Measurements from ENCODE around the gene CCNG2.

Gene CCNG2

GRCh38 chr4:77121736-77122240, 35.2 kb upstream of the CCNG2 start:
- no peak overlapping the region for H2BK15ac ChIP-seq (replicated peaks; ENCODE audit: low read depth)
- no peak overlapping the region for H3K4me3 ChIP-seq (ENCODE audit: low read length)
- no CpG with 5 or more reads among the region's 5 CpGs for WGBS (ENCODE audit: extremely low coverage, insufficient coverage, low lambda C conversion rate)
- H3K4ac ChIP-seq (ENCODE audit: low read depth, low read length): no peak overlapping the region
- H3K4me1 ChIP-seq (ENCODE audit: control insufficient read depth, low read depth, low read length): peaks cover 10% of the 10 kb centered on the region
- H3K23ac ChIP-seq (ENCODE audit: low read length): no peak overlapping the region
- H2BK5ac ChIP-seq (ENCODE audit: low read length): peak overlapping the region; percentile 47
- no peaks in the 10 kb centered on the region for H3K27me3 ChIP-seq (ENCODE audit: insufficient read depth, low read length, poor library complexity)
- peak overlapping the region; percentile 48 for H2AK5ac ChIP-seq (ENCODE audit: low read length)
- H3K79me1 ChIP-seq (ENCODE audit: low read length): no peaks in the 10 kb centered on the region
- no peak overlapping the region for H4K8ac ChIP-seq (ENCODE audit: low read depth, low read length)
- H3K56ac ChIP-seq (ENCODE audit: low read length): peak overlapping the region; percentile 50
- H3K79me2 ChIP-seq (ENCODE audit: control insufficient read depth, insufficient read depth, low read length): no peaks in the 10 kb centered on the region
- H3K27ac ChIP-seq (ENCODE audit: low read depth, low read length): no peak overlapping the region
- no peaks in the 10 kb centered on the region for H3K36me3 ChIP-seq (ENCODE audit: control insufficient read depth, insufficient read depth, low read length)
- no peak overlapping the region for H2BK120ac ChIP-seq (ENCODE audit: low read depth, low read length)
- no peak overlapping the region for H4K5ac ChIP-seq (ENCODE audit: low read length)
- no peak overlapping the region for H3K4me2 ChIP-seq (ENCODE audit: low read length)
- H3K9ac ChIP-seq (ENCODE audit: low read length): no peak overlapping the region
- H3K18ac ChIP-seq (ENCODE audit: low read length): no peak overlapping the region
- no peak for DNase-seq

DNA sequence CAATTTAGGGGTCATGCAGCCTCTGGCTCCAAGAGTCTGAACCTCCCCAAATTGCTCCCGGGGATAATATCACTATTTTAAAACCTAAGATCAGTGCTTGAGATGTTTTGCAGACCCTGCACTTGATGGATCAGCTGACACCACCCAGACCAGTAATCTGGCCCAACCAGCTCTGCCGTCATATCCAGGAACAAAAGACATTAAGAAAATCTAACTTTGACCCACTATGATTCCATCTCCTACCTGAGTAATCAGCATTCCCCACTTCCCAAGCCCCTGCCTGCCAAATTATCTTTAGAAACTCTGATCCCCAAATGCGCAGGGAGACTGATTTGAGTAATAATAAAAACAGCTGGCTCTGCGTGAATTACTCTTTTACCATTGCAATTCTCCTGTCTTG, 34.4 kb upstream of the CCNG2 start:
- Histone ChIP-seq H3K18ac (ENCODE audit: low read length) (peak overlapping the region; percentile 11), H3K79me1 (ENCODE audit: low read length) (no peaks in the 10 kb centered on the region), H3K4me3 (ENCODE audit: low read length) (no peak overlapping the region), H2BK15ac (replicated peaks; ENCODE audit: low read depth) (peak overlapping the region; percentile 92), H2BK120ac (ENCODE audit: low read depth, low read length) (peak overlapping the region; percentile 85), H4K5ac (ENCODE audit: low read length) (no peak overlapping the region), H3K36me3 (ENCODE audit: control insufficient read depth, insufficient read depth, low read length) (no peaks in the 10 kb centered on the region), H3K4ac (ENCODE audit: low read depth, low read length) (peak overlapping the region; percentile 55), H2BK5ac (ENCODE audit: low read length) (peak overlapping the region; percentile 90), H3K23ac (ENCODE audit: low read length) (no peak overlapping the region), H3K27me3 (ENCODE audit: insufficient read depth, low read length, poor library complexity) (no peaks in the 10 kb centered on the region), H2AK5ac (ENCODE audit: low read length) (no peak overlapping the region), H3K56ac (ENCODE audit: low read length) (peak overlapping the region; percentile 77), H3K27ac (ENCODE audit: low read depth, low read length) (no peak overlapping the region), H3K79me2 (ENCODE audit: control insufficient read depth, insufficient read depth, low read length) (no peaks in the 10 kb centered on the region), H3K9ac (ENCODE audit: low read length) (no peak overlapping the region), H4K8ac (ENCODE audit: low read depth, low read length) (no peak overlapping the region), H3K4me1 (ENCODE audit: control insufficient read depth, low read depth, low read length) (peaks cover 10% of the 10 kb centered on the region), H3K4me2 (ENCODE audit: low read length) (no peak overlapping the region)
- no CpG with 5 or more reads among the region's 4 CpGs for WGBS (ENCODE audit: extremely low coverage, insufficient coverage, low lambda C conversion rate)
- DNase-seq: no peak

- Histone ChIP-seq H3K23ac (ENCODE audit: low read length) (no peak overlapping the region), H3K27me3 (ENCODE audit: insufficient read depth, low read length, poor library complexity) (no peaks in the 10 kb centered on the region), H3K36me3 (ENCODE audit: control insufficient read depth, insufficient read depth, low read length) (no peaks in the 10 kb centered on the region), H2BK15ac (replicated peaks; ENCODE audit: low read depth) (no peak overlapping the region), H3K18ac (ENCODE audit: low read length) (no peak overlapping the region), H3K4ac (ENCODE audit: low read depth, low read length) (no peak overlapping the region), H4K8ac (ENCODE audit: low read depth, low read length) (no peak overlapping the region), H3K79me1 (ENCODE audit: low read length) (no peaks in the 10 kb centered on the region), H2BK5ac (ENCODE audit: low read length) (peak overlapping the region; percentile 88), H3K56ac (ENCODE audit: low read length) (peak overlapping the region; percentile 59), H4K5ac (ENCODE audit: low read length) (no peak overlapping the region), H2BK120ac (ENCODE audit: low read depth, low read length) (no peak overlapping the region), H2AK5ac (ENCODE audit: low read length) (no peak overlapping the region), H3K4me1 (ENCODE audit: control insufficient read depth, low read depth, low read length) (peaks cover 14% of the 10 kb centered on the region), H3K9ac (ENCODE audit: low read length) (no peak overlapping the region), H3K27ac (ENCODE audit: low read depth, low read length) (peak overlapping the region; percentile 62), H3K4me3 (ENCODE audit: low read length) (no peak overlapping the region), H3K4me2 (ENCODE audit: low read length) (no peak overlapping the region), H3K79me2 (ENCODE audit: control insufficient read depth, insufficient read depth, low read length) (no peaks in the 10 kb centered on the region)
- DNase-seq: no peak
- WGBS (ENCODE audit: extremely low coverage, insufficient coverage, low lambda C conversion rate): no CpG with 5 or more reads among the region's 1 CpG
These were observed 33.6 kb upstream of the CCNG2 start for GRCh38 chr4:77123411-77123810.

GRCh38 chr4:77124576-77124975, 32.4 kb upstream of the CCNG2 start:
- Histone ChIP-seq H3K4ac (ENCODE audit: low read depth, low read length) (no peak overlapping the region), H3K23ac (ENCODE audit: low read length) (no peak overlapping the region), H3K79me1 (ENCODE audit: low read length) (no peaks in the 10 kb centered on the region), H3K27ac (ENCODE audit: low read depth, low read length) (no peak overlapping the region), H4K5ac (ENCODE audit: low read length) (no peak overlapping the region), H3K56ac (ENCODE audit: low read length) (no peak overlapping the region), H3K36me3 (ENCODE audit: control insufficient read depth, insufficient read depth, low read length) (no peaks in the 10 kb centered on the region), H3K4me3 (ENCODE audit: low read length) (no peak overlapping the region), H4K8ac (ENCODE audit: low read depth, low read length) (no peak overlapping the region), H3K9ac (ENCODE audit: low read length) (no peak overlapping the region), H2BK120ac (ENCODE audit: low read depth, low read length) (no peak overlapping the region), H2BK15ac (replicated peaks; ENCODE audit: low read depth) (no peak overlapping the region), H3K18ac (ENCODE audit: low read length) (peak overlapping the region; percentile 62), H3K4me2 (ENCODE audit: low read length) (no peak overlapping the region), H2AK5ac (ENCODE audit: low read length) (no peak overlapping the region), H3K79me2 (ENCODE audit: control insufficient read depth, insufficient read depth, low read length) (no peaks in the 10 kb centered on the region), H2BK5ac (ENCODE audit: low read length) (peak overlapping the region; percentile 26), H3K4me1 (ENCODE audit: control insufficient read depth, low read depth, low read length) (peaks cover 14% of the 10 kb centered on the region), H3K27me3 (ENCODE audit: insufficient read depth, low read length, poor library complexity) (no peaks in the 10 kb centered on the region)
- DNase-seq: no peak
- WGBS (ENCODE audit: extremely low coverage, insufficient coverage, low lambda C conversion rate): no CpG with 5 or more reads among the region's 3 CpGs

- Histone ChIP-seq H3K79me2 (ENCODE audit: control insufficient read depth, insufficient read depth, low read length) (no peaks in the 10 kb centered on the region), H2BK5ac (ENCODE audit: low read length) (no peak overlapping the region), H3K4me2 (ENCODE audit: low read length) (no peak overlapping the region), H3K56ac (ENCODE audit: low read length) (no peak overlapping the region), H3K36me3 (ENCODE audit: control insufficient read depth, insufficient read depth, low read length) (no peaks in the 10 kb centered on the region), H3K79me1 (ENCODE audit: low read length) (no peaks in the 10 kb centered on the region), H3K27me3 (ENCODE audit: insufficient read depth, low read length, poor library complexity) (no peaks in the 10 kb centered on the region), H3K27ac (ENCODE audit: low read depth, low read length) (no peak overlapping the region), H2BK120ac (ENCODE audit: low read depth, low read length) (peak overlapping the region; percentile 45), H2BK15ac (replicated peaks; ENCODE audit: low read depth) (peak overlapping the region; percentile 59), H3K9ac (ENCODE audit: low read length) (no peak overlapping the region), H3K4me1 (ENCODE audit: control insufficient read depth, low read depth, low read length) (peaks cover 14% of the 10 kb centered on the region), H4K8ac (ENCODE audit: low read depth, low read length) (no peak overlapping the region), H3K4me3 (ENCODE audit: low read length) (no peak overlapping the region), H3K18ac (ENCODE audit: low read length) (peak overlapping the region; percentile 68), H3K4ac (ENCODE audit: low read depth, low read length) (no peak overlapping the region), H2AK5ac (ENCODE audit: low read length) (no peak overlapping the region), H4K5ac (ENCODE audit: low read length) (no peak overlapping the region), H3K23ac (ENCODE audit: low read length) (no peak overlapping the region)
- DNase-seq: peak; percentile 26
- no CpG with 5 or more reads among the region's 8 CpGs for WGBS (ENCODE audit: extremely low coverage, insufficient coverage, low lambda C conversion rate)
These were observed 31.0 kb upstream of the CCNG2 start for GRCh38 chr4:77125961-77126360.

GRCh38 chr4:77126809-77127208, 30.2 kb upstream of the CCNG2 start:
- Histone ChIP-seq H3K9ac (ENCODE audit: low read length) (no peak overlapping the region), H2BK15ac (replicated peaks; ENCODE audit: low read depth) (no peak overlapping the region), H3K79me1 (ENCODE audit: low read length) (no peaks in the 10 kb centered on the region), H2AK5ac (ENCODE audit: low read length) (no peak overlapping the region), H3K18ac (ENCODE audit: low read length) (no peak overlapping the region), H3K79me2 (ENCODE audit: control insufficient read depth, insufficient read depth, low read length) (no peaks in the 10 kb centered on the region), H4K5ac (ENCODE audit: low read length) (no peak overlapping the region), H2BK120ac (ENCODE audit: low read depth, low read length) (no peak overlapping the region), H4K8ac (ENCODE audit: low read depth, low read length) (no peak overlapping the region), H3K4ac (ENCODE audit: low read depth, low read length) (no peak overlapping the region), H3K4me2 (ENCODE audit: low read length) (no peak overlapping the region), H3K4me3 (ENCODE audit: low read length) (no peak overlapping the region), H3K56ac (ENCODE audit: low read length) (no peak overlapping the region), H2BK5ac (ENCODE audit: low read length) (no peak overlapping the region), H3K36me3 (ENCODE audit: control insufficient read depth, insufficient read depth, low read length) (no peaks in the 10 kb centered on the region), H3K23ac (ENCODE audit: low read length) (no peak overlapping the region), H3K27me3 (ENCODE audit: insufficient read depth, low read length, poor library complexity) (no peaks in the 10 kb centered on the region), H3K4me1 (ENCODE audit: control insufficient read depth, low read depth, low read length) (peaks cover 14% of the 10 kb centered on the region), H3K27ac (ENCODE audit: low read depth, low read length) (no peak overlapping the region)
- no CpG with 5 or more reads among the region's 2 CpGs for WGBS (ENCODE audit: extremely low coverage, insufficient coverage, low lambda C conversion rate)
- no peak for DNase-seq
